Measurements from ENCODE around the gene EVX2. TPM values are rescaled to one million over a fixed set of nuclear protein-coding genes. Genes with fewer than 3 reads are reported as not detected.

EVX2 gene
- total RNA-seq, 1 experiment from 2014 or later = not detected

DNA sequence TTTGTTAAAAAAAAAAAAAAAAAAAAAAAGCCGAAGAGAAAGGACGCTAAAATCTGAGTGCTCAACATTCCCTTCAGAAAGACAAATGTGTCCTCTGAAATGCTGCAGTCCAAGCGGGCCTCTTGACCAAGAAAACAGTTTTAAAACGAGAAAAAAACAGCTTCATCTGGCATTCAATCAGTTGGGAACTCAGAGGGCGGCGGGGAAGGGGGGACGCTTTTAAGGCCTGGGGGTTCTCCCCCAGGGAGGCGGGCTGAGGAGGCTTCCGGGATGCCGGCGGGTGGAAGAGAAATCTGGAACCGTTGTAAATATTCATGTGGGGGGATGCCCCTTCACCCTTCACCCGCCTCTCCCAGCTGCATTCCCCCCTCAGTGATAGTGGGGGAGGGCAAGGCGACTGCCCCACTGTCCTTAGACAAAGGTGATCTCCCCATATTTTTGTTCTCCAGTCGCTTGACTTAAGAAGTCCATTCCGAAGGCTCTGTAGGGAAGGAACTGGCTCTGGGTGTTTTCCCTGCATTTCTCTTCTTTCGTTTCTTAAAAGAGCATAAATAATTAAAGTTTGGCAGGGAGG is 20.1 kb upstream of the EVX2 start:
- Histone ChIP-seq H3K27me3 (ENCODE audit: low read length) (peaks cover 15% of the 10 kb centered on the region), H3K36me3 (ENCODE audit: low read depth, low read length) (no peaks in the 10 kb centered on the region), H3K27ac (ENCODE audit: low read length) (no peak overlapping the region), H3K4me1 (ENCODE audit: insufficient read depth, low read length) (peaks cover 10% of the 10 kb centered on the region), H3K9me2 (replicated peaks; ENCODE audit: low read length) (no peaks in the 10 kb centered on the region), H3F3A (ENCODE audit: low read length, unreplicated experiment) (no peaks in the 10 kb centered on the region), H3K4me2 (ENCODE audit: low read length) (peak overlapping the region; percentile 56), H2AFZ (ENCODE audit: low read length) (no peak overlapping the region), H4K20me1 (ENCODE audit: low read length) (no peaks in the 10 kb centered on the region), H3K4me3 (ENCODE audit: low read length) (no peak overlapping the region), H3K9me3 (ENCODE audit: low read length) (no peaks in the 10 kb centered on the region), H3K9ac (ENCODE audit: low read length) (no peak overlapping the region), H3K79me2 (ENCODE audit: low read length) (no peaks in the 10 kb centered on the region)
- no TSS peak for BruUV-seq (replicated peaks)
- intact Hi-C loops (cut with micrococcal nuclease) = no loop called here
- ATAC-seq (no peak), DNase-seq (no peak)
- ChIA-PET CTCF (no interaction called here), POLR2A (ENCODE audit: unreplicated experiment) (no interaction called here)
- TF ChIP-seq, protein P1, sequence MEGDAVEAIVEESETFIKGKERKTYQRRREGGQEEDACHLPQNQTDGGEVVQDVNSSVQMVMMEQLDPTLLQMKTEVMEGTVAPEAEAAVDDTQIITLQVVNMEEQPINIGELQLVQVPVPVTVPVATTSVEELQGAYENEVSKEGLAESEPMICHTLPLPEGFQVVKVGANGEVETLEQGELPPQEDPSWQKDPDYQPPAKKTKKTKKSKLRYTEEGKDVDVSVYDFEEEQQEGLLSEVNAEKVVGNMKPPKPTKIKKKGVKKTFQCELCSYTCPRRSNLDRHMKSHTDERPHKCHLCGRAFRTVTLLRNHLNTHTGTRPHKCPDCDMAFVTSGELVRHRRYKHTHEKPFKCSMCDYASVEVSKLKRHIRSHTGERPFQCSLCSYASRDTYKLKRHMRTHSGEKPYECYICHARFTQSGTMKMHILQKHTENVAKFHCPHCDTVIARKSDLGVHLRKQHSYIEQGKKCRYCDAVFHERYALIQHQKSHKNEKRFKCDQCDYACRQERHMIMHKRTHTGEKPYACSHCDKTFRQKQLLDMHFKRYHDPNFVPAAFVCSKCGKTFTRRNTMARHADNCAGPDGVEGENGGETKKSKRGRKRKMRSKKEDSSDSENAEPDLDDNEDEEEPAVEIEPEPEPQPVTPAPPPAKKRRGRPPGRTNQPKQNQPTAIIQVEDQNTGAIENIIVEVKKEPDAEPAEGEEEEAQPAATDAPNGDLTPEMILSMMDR (conservative IDR thresholded peaks at IDR 0.05; ENCODE audit: low read depth, low read length) = no peak
- TF ChIP-seq EZH2phosphoT487 (IDR thresholded peaks at IDR 0.05; ENCODE audit: borderline replicate concordance, low read length) = no peak

DNA sequence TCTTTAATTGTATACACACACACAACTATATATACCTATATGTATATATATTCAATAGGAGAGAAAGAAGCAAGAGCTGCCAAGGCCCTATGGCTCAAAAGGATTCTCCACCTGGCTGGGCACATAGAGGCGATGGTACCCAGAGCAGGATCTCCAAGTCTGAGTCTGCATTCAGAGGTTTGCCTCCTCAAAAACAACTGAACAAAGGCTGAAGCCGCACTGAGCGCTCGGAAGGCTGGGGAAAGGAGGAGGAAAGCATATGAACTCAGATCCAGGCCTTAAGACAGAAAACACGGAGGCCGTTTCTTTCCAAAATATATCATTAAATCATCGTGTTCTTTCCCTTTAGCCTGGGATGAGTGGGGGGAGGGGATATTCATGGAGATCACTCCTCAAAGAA is 19.4 kb upstream of the EVX2 start:
- CTCF ChIA-PET = no interaction called here
- no peak overlapping the region for H3K4me3 ChIP-seq (ENCODE audit: low read length)
- no peak for DNase-seq
- no peak for ATAC-seq
- H2AFZ ChIP-seq (ENCODE audit: low read length) = no peak overlapping the region
- H3K9ac ChIP-seq (ENCODE audit: low read length) = no peak overlapping the region
- H4K20me1 ChIP-seq (ENCODE audit: low read length) = no peaks in the 10 kb centered on the region
- peaks cover 10% of the 10 kb centered on the region for H3K4me1 ChIP-seq (ENCODE audit: insufficient read depth, low read length)
- POLR2A ChIA-PET (ENCODE audit: unreplicated experiment) = no interaction called here
- no peaks in the 10 kb centered on the region for H3K36me3 ChIP-seq (ENCODE audit: low read depth, low read length)
- peaks cover 15% of the 10 kb centered on the region for H3K27me3 ChIP-seq (ENCODE audit: low read length)
- BruUV-seq (replicated peaks) = no TSS peak
- H3K9me3 ChIP-seq (ENCODE audit: low read length) = no peaks in the 10 kb centered on the region
- H3K27ac ChIP-seq (ENCODE audit: low read length) = no peak overlapping the region
- H3K4me2 ChIP-seq (ENCODE audit: low read length) = no peak overlapping the region
- no peaks in the 10 kb centered on the region for H3F3A ChIP-seq (ENCODE audit: low read length, unreplicated experiment)
- intact Hi-C loops (cut with micrococcal nuclease) = no loop called here
- TF ChIP-seq EZH2phosphoT487 (IDR thresholded peaks at IDR 0.05; ENCODE audit: borderline replicate concordance, low read length) = no peak
- TF ChIP-seq, protein P1 (conservative IDR thresholded peaks at IDR 0.05; ENCODE audit: low read depth, low read length) = no peak
- no peak for TF ChIP-seq EZH2 (IDR thresholded peaks at IDR 0.05; ENCODE audit: low read length, unreplicated experiment)
- H3K79me2 ChIP-seq (ENCODE audit: low read length) = no peaks in the 10 kb centered on the region
- no peaks in the 10 kb centered on the region for H3K9me2 ChIP-seq (replicated peaks; ENCODE audit: low read length)

DNA sequence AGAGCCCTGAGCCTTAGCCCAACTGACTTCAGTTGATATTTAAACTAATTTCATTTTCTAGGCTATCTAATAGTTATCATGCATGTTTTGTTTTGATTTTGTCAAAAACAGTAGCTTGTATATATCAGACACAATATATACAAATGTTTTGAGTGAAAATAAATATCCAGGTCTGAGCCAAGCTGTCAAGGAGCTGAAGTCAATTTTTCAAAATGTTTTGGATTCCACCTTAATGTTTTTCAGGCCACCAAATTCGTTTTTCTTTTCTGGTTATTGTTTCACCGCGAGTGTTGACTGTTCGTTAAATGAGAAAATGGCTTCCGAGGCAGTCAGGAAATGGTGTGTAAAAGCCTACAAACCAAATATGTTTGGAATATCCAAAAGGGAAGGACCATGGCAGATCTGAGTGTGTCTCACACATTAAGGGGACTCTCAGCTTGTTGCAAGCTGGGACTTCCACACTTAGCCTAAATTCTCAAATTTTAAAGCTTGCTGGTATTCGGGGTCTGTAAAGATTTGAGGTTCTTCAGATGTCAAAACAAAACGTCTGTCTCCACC is 18.6 kb upstream of the EVX2 start:
- ATAC-seq = no peak
- TF ChIP-seq EZH2phosphoT487 (IDR thresholded peaks at IDR 0.05; ENCODE audit: borderline replicate concordance, low read length) (no peak), EZH2 (IDR thresholded peaks at IDR 0.05; ENCODE audit: low read length, unreplicated experiment) (no peak)
- TF ChIP-seq, protein P1 (conservative IDR thresholded peaks at IDR 0.05; ENCODE audit: low read depth, low read length) = no peak
- intact Hi-C loops (cut with micrococcal nuclease) = no loop called here
- Histone ChIP-seq H4K20me1 (ENCODE audit: low read length) (no peaks in the 10 kb centered on the region), H3K27ac (ENCODE audit: low read length) (no peak overlapping the region), H3K4me1 (ENCODE audit: insufficient read depth, low read length) (peaks cover 15% of the 10 kb centered on the region), H3K4me2 (ENCODE audit: low read length) (no peak overlapping the region), H3K9ac (ENCODE audit: low read length) (no peak overlapping the region), H3K27me3 (ENCODE audit: low read length) (peaks cover 15% of the 10 kb centered on the region), H3K36me3 (ENCODE audit: low read depth, low read length) (no peaks in the 10 kb centered on the region), H3F3A (ENCODE audit: low read length, unreplicated experiment) (no peaks in the 10 kb centered on the region), H3K4me3 (ENCODE audit: low read length) (no peak overlapping the region), H3K9me2 (replicated peaks; ENCODE audit: low read length) (no peaks in the 10 kb centered on the region), H2AFZ (ENCODE audit: low read length) (no peak overlapping the region), H3K9me3 (ENCODE audit: low read length) (no peaks in the 10 kb centered on the region), H3K79me2 (ENCODE audit: low read length) (no peaks in the 10 kb centered on the region)
- POLR2A ChIA-PET (ENCODE audit: unreplicated experiment) = no interaction called here
- no peak for DNase-seq
- CTCF ChIA-PET = no interaction called here
- no TSS peak for BruUV-seq (replicated peaks)

Measured in PC-3 (cell line).